HG02642 (cell line): ENCODE results near the gene DNAJC21.
"Not testable (repeated sequence)": the region's sequence is repeated elsewhere in the genome, so short reads cannot be mapped to it uniquely, and the experiment has no call there.

Source experiments
- ATAC-seq: cut with Tn5 transposase; IDR thresholded peaks from one replicate; pipeline ENCODE4 v1.9.1; 2021; ENCODE audit warnings: mild to moderate bottlenecking; ENCODE audit not compliant: unreplicated experiment, poor library complexity

DNAJC21 gene

GRCh38 chr5:34919077-34919476 is 10.3 kb upstream of the DNAJC21 start:
- ATAC-seq: no peak

DNA sequence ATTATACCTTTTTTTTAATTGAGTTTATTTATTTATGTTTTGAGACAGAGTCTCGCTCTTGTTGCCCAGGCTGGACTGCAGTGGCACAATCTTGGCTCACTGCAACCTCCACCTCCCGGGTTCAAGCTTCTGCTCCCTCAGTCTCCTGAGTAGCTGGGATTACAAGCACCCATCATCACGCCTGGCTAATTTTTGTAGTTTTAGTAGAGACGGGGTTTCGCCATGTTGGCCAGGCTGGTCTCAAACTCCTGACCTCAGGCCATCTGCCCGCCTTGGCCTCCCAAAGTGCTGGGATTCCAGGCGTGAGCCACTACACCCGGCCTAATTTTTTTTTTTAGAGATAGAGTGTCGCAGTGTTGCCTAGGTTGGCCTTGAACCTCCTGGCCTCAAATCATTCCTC is 6.1 kb upstream of the DNAJC21 start:
- not testable (repeated sequence) for ATAC-seq

DNA sequence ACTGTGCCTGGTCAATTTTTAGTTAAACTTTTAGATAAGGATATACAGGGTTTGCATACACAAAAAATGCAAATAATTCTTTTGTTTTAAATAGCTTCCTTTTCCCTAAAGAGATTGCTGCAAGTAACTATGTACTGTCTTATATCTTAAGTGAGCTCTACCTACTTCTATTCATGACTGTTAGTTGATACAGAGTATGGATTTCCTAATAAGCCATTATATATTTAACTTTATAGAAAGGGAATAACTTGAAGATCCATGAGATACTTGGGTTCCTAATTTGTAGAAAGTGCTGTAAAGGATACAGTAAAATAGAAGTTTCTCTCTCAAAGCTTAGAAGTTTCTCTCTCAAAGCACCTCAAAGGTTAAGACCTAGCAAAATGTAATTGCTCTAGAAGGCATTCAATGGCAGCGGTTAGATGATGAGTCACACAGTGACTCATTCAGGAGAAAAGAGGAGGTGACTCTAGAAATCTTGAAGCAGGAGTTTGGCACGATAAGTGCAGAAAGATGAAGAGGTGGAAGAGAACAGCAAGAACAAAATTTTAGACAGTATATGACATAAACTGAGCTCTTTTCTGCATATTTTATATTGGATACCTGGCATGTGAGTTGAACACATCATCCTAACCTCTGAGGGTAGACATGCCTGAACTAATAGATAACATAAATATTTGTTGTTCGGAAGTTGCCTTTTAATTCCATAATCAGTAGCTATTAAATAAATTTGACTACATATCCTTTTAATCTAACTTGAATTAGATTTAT is 5.5 kb upstream of the DNAJC21 start:
- peak; percentile 65 for ATAC-seq

DNA sequence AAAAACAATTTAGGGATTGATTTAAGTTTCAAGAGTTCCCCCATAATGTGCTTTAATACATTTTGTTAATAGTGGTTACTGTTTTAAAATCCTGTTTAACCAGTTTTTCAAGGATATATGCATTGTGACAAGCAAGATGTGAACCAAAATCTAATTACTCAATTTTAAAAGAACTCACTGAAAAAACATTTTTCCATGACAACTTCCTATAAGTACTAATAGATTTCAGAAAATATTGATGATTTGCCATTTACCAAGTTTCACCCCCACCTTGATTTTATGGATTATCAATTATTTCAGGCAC is 4.9 kb upstream of the DNAJC21 start:
- no peak for ATAC-seq

DNA sequence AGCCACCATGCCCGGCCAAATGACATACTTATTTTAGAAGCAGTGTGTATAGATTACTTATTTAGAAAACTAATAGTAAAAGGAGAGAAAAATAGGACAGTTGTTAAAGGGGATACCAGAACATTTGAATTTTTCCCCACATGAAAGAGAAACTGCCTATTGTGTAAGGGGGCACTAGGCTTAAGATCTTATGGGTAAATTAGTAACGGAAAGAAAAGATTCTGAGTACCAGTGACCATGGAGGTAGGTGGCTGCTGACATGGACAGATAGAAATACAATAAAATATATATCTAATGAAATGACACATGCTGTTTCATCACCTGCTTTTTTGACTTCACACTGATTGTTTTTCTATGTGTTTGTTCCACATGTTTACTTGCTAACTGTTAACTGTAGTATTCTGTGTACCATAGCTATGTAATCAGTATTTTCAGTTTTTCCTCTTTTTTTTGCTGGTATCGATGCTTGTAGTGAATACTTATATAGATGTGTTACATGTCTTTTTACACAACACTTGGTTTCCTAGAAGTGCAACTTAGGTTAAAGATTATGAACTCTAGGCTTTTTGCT is 3.0 kb upstream of the DNAJC21 start:
- no peak for ATAC-seq

GRCh38 chr5:34927785-34928184 is 1.6 kb upstream of the DNAJC21 start:
- no peak for ATAC-seq

DNA sequence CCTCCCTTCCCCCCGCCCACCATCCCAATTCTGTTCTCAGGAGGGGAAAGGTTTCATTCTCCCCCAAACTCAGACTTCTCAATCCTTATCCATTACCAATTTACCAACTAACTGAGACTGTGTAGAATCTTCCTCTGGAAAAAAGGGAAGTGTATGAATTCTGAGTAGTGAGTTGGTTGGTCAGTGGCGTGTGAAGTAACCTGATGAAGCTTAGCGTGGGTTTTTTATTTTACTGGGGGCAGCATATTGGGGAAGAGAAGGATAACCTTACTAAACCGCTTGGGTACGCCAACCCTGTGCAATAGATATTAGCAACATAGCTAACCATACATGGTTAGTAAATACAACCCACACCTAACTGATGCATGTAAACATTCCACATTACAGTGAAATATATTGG is 1.1 kb upstream of the DNAJC21 start:
- no peak for ATAC-seq

DNA sequence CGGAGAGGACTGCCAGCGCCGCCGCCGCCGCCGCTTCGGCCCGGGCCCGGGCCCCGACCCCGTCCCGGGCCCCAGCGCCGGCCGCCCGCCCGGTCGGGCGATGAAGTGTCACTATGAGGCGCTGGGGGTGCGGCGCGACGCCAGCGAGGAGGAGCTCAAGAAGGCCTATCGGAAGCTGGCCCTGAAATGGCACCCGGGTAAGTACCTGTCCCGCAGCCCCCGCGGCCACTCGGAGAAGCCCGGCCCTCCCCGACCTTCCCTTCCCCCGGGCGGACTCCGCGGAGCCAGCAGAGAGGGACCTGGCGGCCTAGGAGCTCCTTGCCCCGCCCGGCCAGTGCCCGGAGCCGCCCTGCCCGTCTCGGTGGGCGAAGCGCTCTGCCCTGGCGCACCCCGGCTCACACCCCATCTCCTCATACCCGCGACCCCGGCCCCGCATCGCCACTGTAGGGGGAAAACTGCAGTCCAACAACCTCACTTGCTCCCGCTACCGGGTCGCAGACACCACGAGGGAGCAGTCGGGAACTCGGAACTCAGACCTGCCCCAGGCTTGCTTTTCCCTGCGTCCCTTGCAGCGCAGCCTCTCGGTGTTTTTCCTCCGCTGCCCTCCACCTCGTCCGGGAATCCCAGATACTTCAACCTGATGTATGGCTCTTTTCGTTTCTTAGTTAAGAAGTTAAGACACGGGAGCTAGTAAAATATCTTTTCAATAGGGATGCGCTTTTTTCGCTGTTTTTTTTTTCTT is 532 bp downstream of the DNAJC21 start:
- peak; percentile 80 for ATAC-seq

DNA sequence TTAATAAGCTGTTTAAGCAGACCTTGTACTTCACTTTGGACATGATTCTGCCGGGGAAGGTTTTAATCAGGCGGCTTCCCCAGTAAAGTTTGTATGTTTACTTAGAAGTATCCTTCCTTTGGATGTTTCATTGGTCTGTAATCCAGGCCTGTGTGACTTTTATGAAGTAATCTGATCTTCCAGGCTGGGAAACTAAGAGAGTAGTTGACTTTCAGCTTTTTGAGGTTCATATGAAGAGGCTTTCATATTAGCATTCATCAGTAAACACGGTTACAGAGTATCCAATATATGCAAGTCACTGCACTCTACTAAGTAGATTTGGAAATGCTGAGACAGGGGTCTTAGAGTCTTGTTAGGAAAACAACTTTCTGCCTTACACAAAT is 1.1 kb downstream of the DNAJC21 start:
- no peak for ATAC-seq

DNA sequence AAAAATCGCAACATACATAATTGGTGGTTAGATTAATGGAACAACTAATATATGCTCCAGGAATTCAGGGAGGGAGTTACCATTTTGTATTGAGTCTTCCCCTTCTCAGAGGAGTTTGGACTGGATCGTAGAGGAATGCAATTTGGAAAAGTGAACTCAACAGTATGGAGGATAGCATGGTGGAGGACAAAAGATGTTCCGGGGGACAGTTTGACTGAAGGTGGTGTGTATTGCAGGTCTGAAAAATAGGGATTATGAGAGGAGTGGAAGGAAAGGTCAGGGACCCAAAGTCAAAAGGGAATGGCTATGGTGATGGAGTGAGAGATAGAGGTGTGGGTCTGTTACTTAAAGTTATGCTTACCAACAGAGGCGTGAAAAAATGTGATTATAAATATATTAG is 1.5 kb downstream of the DNAJC21 start:
- no peak for ATAC-seq

DNA sequence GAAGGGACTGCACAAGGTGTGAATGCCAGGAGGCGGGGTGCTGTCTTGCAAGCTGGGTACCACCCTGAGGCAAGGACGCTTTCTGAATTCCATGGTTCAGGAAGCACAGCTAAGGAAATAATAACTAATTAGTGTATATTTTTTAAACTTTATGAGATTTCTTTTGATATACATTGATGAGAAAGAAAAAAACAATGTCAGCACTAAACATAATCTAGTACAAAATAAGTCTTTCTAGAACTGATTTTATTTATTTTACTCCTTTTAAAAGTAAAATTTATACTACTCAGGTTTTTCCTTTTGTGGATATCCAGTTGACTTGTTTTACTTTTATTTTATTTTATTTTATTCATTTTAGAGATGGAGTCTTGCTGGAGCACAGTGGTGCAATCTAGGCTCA is 3.6 kb downstream of the DNAJC21 start:
- no peak for ATAC-seq

GRCh38 chr5:34941936-34942335 is 12.6 kb downstream of the DNAJC21 start:
- no peak for ATAC-seq

GRCh38 chr5:34944044-34944443 is 14.7 kb downstream of the DNAJC21 start:
- ATAC-seq: no peak

DNA sequence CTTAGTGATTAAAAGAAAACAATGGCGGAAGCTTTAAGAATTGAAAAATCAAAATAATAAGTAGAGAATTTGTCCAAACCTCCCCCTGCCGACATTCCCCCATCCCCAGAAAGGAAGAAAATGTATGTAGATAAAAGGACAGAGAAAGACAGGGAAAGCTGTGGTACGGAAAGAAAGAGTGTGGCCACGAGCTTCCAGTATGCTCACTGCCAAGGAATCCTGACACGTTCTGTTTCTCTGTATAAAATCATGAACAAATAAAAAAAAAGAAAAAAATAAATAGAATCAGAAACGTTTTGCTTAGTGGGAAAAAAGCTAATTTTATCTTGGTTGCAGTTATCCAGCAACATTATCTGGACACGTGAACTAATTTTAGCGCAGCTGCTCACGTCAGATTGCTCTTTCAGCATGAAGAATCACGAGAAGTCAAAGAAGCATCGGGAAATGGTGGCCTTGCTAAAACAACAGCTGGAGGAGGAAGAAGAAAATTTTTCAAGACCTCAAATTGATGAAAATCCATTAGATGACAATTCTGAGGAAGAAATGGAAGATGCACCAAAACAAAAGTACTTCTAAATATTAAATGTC is 15.2 kb downstream of the DNAJC21 start:
- ATAC-seq: no peak

GRCh38 chr5:34957321-34957720 is 28.0 kb downstream of the DNAJC21 start:
- ATAC-seq: no peak

- ATAC-seq: peak; percentile 50
Observed at GRCh38 chr5:34957857-34958690, 28.7 kb downstream of the DNAJC21 start.

GRCh38 chr5:34959323-34959722 is 30.0 kb downstream of the DNAJC21 start:
- ATAC-seq: peak; percentile 93

GRCh38 chr5:34967540-34967939 is 38.2 kb downstream of the DNAJC21 start:
- no peak for ATAC-seq

DNA sequence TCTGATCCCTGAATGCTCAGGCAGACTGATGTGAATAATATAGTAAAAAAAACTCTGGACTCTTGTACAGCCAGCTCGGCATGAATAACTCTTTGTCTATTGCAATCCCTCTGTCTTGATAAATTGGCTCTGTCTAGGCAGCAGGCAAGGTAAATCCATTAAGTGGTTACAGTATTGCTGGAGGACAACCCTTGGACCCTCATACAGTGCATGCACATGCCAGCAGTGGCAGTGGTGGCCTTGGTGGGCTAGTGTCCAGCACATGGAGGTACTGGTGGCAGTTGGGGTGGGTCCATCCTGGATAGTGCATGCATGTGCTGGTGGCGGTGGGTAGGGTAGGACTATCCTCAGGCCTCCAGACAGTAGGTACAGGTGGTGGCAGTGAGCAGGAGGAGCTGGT is 38.9 kb downstream of the DNAJC21 start:
- no peak for ATAC-seq

DNA sequence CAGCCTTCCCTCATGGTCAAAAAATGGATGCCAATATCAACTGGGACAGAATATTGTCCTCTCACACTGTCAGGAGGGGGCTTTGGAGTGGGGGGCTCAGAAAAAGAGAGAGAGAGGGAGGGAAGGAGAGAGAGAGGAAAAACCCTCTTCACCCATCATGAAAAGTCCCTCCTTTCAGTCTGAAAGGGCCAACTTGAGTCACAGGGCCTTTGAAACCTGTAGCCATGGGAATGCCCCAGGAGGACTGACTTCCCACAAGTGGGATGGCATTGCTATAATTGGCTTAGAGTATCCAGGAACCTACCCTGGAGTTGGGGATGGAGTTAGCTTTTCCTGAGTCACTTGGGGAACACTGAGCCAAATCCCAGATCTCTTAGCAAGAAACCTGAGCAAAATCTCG is 41.2 kb downstream of the DNAJC21 start:
- ATAC-seq: peak; percentile 43
